ENCODE results near the gene HSPB3. TPM values are rescaled to one million over a fixed set of nuclear protein-coding genes. Genes with fewer than 3 reads are reported as not detected.

The HSPB3 gene
- total and polyA plus RNA-seq, 2 experiments from 2014 or later, result 0.77 to 1.8 TPM

DNA sequence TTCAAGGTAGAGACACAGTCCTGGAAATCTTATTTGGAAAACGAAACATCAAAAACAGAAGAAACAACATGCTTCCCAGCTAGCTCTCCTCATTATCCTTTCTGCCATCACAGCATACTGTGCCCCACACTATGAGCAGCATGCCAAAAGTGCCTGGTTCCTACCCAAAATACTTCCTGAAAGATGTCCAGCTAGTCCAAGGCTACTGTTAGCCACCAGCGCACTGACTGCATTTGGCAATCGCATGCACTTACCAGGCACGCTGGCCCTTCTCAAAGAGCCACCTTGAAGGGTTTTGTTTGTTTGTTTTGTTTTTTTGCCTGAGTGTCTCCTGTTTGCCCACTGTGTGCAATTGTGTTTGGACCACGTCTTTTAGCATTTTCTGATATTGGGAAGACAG, 6.8 kb downstream of the HSPB3 start:
- Histone ChIP-seq H3K4me1 (ENCODE audit: insufficient read depth) (peaks cover 11% of the 10 kb centered on the region), H2AFZ (no peak overlapping the region), H3K36me3 (replicated peaks; ENCODE audit: insufficient read depth, low read depth) (no peaks in the 10 kb centered on the region), H3K4me2 (no peak overlapping the region), H4K20me1 (ENCODE audit: insufficient read depth, poor library complexity, severe bottlenecking) (no peaks in the 10 kb centered on the region), H3K9me2 (replicated peaks; ENCODE audit: insufficient read depth) (no peaks in the 10 kb centered on the region), H3K27me3 (no peaks in the 10 kb centered on the region), H3K4me3 (no peak overlapping the region), H3K9me3 (ENCODE audit: low read depth) (no peaks in the 10 kb centered on the region), H3K27ac (no peak overlapping the region), H3K79me2 (no peaks in the 10 kb centered on the region)
- TF ChIP-seq EZH2 (IDR thresholded peaks at IDR 0.05; ENCODE audit: borderline replicate concordance) (no peak), EZH2phosphoT487 (IDR thresholded peaks at IDR 0.05; ENCODE audit: low read depth, severe bottlenecking, unreplicated experiment) (no peak)
- TF ChIP-seq, protein P1, sequence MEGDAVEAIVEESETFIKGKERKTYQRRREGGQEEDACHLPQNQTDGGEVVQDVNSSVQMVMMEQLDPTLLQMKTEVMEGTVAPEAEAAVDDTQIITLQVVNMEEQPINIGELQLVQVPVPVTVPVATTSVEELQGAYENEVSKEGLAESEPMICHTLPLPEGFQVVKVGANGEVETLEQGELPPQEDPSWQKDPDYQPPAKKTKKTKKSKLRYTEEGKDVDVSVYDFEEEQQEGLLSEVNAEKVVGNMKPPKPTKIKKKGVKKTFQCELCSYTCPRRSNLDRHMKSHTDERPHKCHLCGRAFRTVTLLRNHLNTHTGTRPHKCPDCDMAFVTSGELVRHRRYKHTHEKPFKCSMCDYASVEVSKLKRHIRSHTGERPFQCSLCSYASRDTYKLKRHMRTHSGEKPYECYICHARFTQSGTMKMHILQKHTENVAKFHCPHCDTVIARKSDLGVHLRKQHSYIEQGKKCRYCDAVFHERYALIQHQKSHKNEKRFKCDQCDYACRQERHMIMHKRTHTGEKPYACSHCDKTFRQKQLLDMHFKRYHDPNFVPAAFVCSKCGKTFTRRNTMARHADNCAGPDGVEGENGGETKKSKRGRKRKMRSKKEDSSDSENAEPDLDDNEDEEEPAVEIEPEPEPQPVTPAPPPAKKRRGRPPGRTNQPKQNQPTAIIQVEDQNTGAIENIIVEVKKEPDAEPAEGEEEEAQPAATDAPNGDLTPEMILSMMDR (IDR thresholded peaks at IDR 0.05; ENCODE audit: poor library complexity), result no peak
- 71% methylated on average over 5 of the region's 5 CpGs for WGBS (ENCODE audit: low lambda C conversion rate, missing lambda C conversion rate)
- no peak for DNase-seq (ENCODE audit: low spot score)

DNA sequence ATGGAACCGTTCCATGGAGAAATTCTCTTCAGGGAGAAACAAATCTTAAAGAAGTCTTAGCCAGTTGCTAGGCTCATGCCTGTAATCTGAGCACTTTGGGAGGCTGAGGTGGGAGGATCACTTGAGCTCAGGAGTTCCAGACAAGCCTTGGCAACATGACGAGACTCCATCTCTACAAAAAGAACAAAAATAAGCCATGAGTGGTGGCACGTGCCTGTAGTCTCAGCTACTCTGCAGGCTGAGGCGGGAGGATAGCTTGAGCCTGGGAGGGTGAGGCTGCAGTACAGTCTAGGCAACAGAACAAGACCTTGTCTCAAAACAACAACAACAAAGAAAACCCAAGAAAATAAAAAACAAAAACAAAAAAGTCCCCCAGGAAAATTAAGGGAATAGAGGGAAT, 8.2 kb downstream of the HSPB3 start:
- no peak overlapping the region for H3K27ac ChIP-seq

DNA sequence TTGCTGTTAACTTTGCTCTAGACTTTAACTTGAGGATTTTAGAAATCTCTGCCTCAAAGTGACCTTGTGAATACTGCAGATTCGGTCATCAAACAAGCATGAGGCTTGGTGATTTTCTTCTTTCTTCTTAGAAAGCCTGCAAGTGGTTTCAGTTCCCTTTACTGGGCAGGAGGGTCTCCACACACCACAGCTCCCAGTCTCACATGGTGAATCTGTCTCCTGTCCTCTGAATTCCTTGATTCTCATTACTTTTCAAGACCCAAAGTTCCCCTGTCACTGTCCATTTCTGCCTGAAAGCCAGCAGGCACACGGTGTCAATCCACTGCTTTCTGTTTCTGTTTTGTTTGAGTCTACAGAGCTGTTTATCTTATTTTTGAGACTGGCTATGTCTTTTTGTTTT, 14.1 kb downstream of the HSPB3 start:
- H3K27me3 ChIP-seq, result no peaks in the 10 kb centered on the region
- H3K9me2 ChIP-seq (replicated peaks; ENCODE audit: insufficient read depth), result no peaks in the 10 kb centered on the region
- H3K9me3 ChIP-seq (ENCODE audit: low read depth), result no peaks in the 10 kb centered on the region
- H3K4me2 ChIP-seq, result peak overlapping the region; percentile 61
- no peaks in the 10 kb centered on the region for H3K36me3 ChIP-seq (replicated peaks; ENCODE audit: insufficient read depth, low read depth)
- H2AFZ ChIP-seq, result peak overlapping the region; percentile 51
- no peak overlapping the region for H3K4me3 ChIP-seq
- TF ChIP-seq, protein P1 (IDR thresholded peaks at IDR 0.05; ENCODE audit: poor library complexity), result no peak
- no peak for TF ChIP-seq EZH2 (IDR thresholded peaks at IDR 0.05; ENCODE audit: borderline replicate concordance)
- no peak for TF ChIP-seq EZH2phosphoT487 (IDR thresholded peaks at IDR 0.05; ENCODE audit: low read depth, severe bottlenecking, unreplicated experiment)
- 42% methylated on average over 2 of the region's 2 CpGs for WGBS (ENCODE audit: low lambda C conversion rate, missing lambda C conversion rate)
- no peaks in the 10 kb centered on the region for H3K79me2 ChIP-seq
- H4K20me1 ChIP-seq (ENCODE audit: insufficient read depth, poor library complexity, severe bottlenecking), result no peaks in the 10 kb centered on the region
- peak overlapping the region; percentile 54 for H3K27ac ChIP-seq
- no peak for DNase-seq (ENCODE audit: low spot score)
- H3K4me1 ChIP-seq (ENCODE audit: insufficient read depth), result peaks cover 9% of the 10 kb centered on the region

More for the DNA sequence above, 8.2 kb downstream of the HSPB3 start:
- no peaks in the 10 kb centered on the region for H3K79me2 ChIP-seq
- no peaks in the 10 kb centered on the region for H3K36me3 ChIP-seq (replicated peaks; ENCODE audit: insufficient read depth, low read depth)
- H3K9me2 ChIP-seq (replicated peaks; ENCODE audit: insufficient read depth), result no peaks in the 10 kb centered on the region
- no peaks in the 10 kb centered on the region for H4K20me1 ChIP-seq (ENCODE audit: insufficient read depth, poor library complexity, severe bottlenecking)
- no peak for TF ChIP-seq EZH2phosphoT487 (IDR thresholded peaks at IDR 0.05; ENCODE audit: low read depth, severe bottlenecking, unreplicated experiment)
- TF ChIP-seq EZH2 (IDR thresholded peaks at IDR 0.05; ENCODE audit: borderline replicate concordance), result no peak
- TF ChIP-seq, protein P1 (IDR thresholded peaks at IDR 0.05; ENCODE audit: poor library complexity), result no peak
- H3K4me2 ChIP-seq, result no peak overlapping the region
- WGBS (ENCODE audit: low lambda C conversion rate, missing lambda C conversion rate), result 85% methylated on average over 4 of the region's 4 CpGs
- H3K4me3 ChIP-seq, result no peak overlapping the region
- no peaks in the 10 kb centered on the region for H3K9me3 ChIP-seq (ENCODE audit: low read depth)
- no peak overlapping the region for H2AFZ ChIP-seq
- H3K4me1 ChIP-seq (ENCODE audit: insufficient read depth), result no peaks in the 10 kb centered on the region
- no peak for DNase-seq (ENCODE audit: low spot score)
- no peaks in the 10 kb centered on the region for H3K27me3 ChIP-seq

DNA sequence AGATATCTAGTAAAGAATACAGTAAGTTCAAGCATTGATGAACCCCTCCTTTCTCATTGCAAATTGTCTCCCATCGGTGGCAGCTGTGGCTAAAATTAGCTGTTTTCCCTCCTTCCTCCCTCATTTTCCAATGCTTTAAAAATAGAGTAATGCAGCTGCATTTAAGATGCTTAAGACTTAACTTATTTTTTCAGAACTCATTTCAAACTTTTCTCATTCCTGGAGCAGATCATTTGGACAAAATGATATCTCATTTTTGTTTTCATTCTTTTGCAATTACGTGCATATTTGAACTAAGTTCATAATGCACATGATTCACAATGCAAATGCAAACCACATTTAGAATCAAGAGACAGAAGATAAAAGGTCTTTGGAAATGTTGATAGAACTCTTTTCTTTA, 14.6 kb downstream of the HSPB3 start:
- WGBS (ENCODE audit: low lambda C conversion rate, missing lambda C conversion rate), result 80% methylated on average over 2 of the region's 2 CpGs
- no peaks in the 10 kb centered on the region for H3K27me3 ChIP-seq
- DNase-seq (ENCODE audit: low spot score), result no peak
- no peak overlapping the region for H3K27ac ChIP-seq
- no peaks in the 10 kb centered on the region for H3K9me3 ChIP-seq (ENCODE audit: low read depth)
- H3K4me1 ChIP-seq (ENCODE audit: insufficient read depth), result peaks cover 9% of the 10 kb centered on the region
- no peaks in the 10 kb centered on the region for H3K36me3 ChIP-seq (replicated peaks; ENCODE audit: insufficient read depth, low read depth)
- H3K4me3 ChIP-seq, result no peak overlapping the region
- H3K79me2 ChIP-seq, result no peaks in the 10 kb centered on the region
- TF ChIP-seq EZH2 (IDR thresholded peaks at IDR 0.05; ENCODE audit: borderline replicate concordance) (no peak), EZH2phosphoT487 (IDR thresholded peaks at IDR 0.05; ENCODE audit: low read depth, severe bottlenecking, unreplicated experiment) (no peak)
- TF ChIP-seq, protein P1 (IDR thresholded peaks at IDR 0.05; ENCODE audit: poor library complexity), result no peak
- peak overlapping the region; percentile 61 for H3K4me2 ChIP-seq
- H3K9me2 ChIP-seq (replicated peaks; ENCODE audit: insufficient read depth), result no peaks in the 10 kb centered on the region
- H4K20me1 ChIP-seq (ENCODE audit: insufficient read depth, poor library complexity, severe bottlenecking), result no peaks in the 10 kb centered on the region
- H2AFZ ChIP-seq, result peak overlapping the region; percentile 51

Data from hepatocyte (in vitro differentiated cells).